Astrocyte (in vitro differentiated cells and primary cell): Measurements from ENCODE around the gene ZBTB7A. TPM values are rescaled to one million over a fixed set of nuclear protein-coding genes. Genes with fewer than 3 reads are reported as not detected.

Source experiments
- DNase-seq: peaks from one replicate; pipeline ENCODE4 v3.0.0-alpha.2; 2010; ENCODE audit warnings: low read depth
- FAIRE-seq: peaks from 2 replicates; lab custom pipeline; 2011; peaks lifted over from hg19 to GRCh38; lab: Jason Lieb, UNC
- H2AFZ ChIP-seq: 2 replicates; pipeline ENCODE4 v1.6.0; 2012; ENCODE audit warnings: low read depth, low read length, inconsistent platforms
- H3K27ac ChIP-seq: 2 replicates; pipeline ENCODE4 v1.5.1; 2011; ENCODE audit warnings: low read depth, low read length, inconsistent platforms
- H3K27me3 ChIP-seq: 2 replicates; pipeline ENCODE4 v1.6.0; 2011; ENCODE audit warnings: low read length, inconsistent platforms; ENCODE audit not compliant: insufficient read depth
- H3K36me3 ChIP-seq: 2 replicates; pipeline ENCODE4 v1.5.1; 2011; ENCODE audit warnings: low read length, inconsistent platforms; ENCODE audit not compliant: insufficient read depth
- H3K4me1 ChIP-seq: 2 replicates; pipeline ENCODE4 v1.5.1; 2011; ENCODE audit warnings: low read length, inconsistent platforms; ENCODE audit not compliant: insufficient read depth
- H3K4me2 ChIP-seq: 2 replicates; pipeline ENCODE4 v1.6.0; 2012; ENCODE audit warnings: low read length, inconsistent platforms
- H3K4me3 ChIP-seq: 2 replicates; pipeline ENCODE4 v1.5.1; 2011; ENCODE audit warnings: low read depth, mild to moderate bottlenecking, low read length, inconsistent platforms; ENCODE audit not compliant: insufficient read depth
- H3K79me2 ChIP-seq: 2 replicates; pipeline ENCODE4 v1.6.0; 2012; ENCODE audit warnings: mild to moderate bottlenecking, low read length, inconsistent platforms; ENCODE audit not compliant: insufficient read depth
- H3K9ac ChIP-seq: 2 replicates; pipeline ENCODE4 v1.6.0; 2012; ENCODE audit warnings: mild to moderate bottlenecking, low read length, inconsistent platforms
- H3K9me3 ChIP-seq: 2 replicates; pipeline ENCODE4 v1.5.1; 2012; ENCODE audit warnings: low read depth, mild to moderate bottlenecking, low read length, inconsistent platforms; ENCODE audit not compliant: insufficient read depth
- H4K20me1 ChIP-seq: 2 replicates; pipeline ENCODE4 v1.6.0; 2012; ENCODE audit warnings: low read length, inconsistent platforms; ENCODE audit not compliant: insufficient read depth
- H3K27ac Mint-ChIP-seq: one replicate; pipeline ENCODE4 v1.8.0; 2021; ENCODE audit warnings: mild to moderate bottlenecking, mixed read lengths; ENCODE audit not compliant: unreplicated experiment
- H3K27me3 Mint-ChIP-seq: one replicate; pipeline ENCODE4 v1.8.0; 2021; ENCODE audit warnings: low read depth, mixed read lengths; ENCODE audit not compliant: unreplicated experiment
- H3K36me3 Mint-ChIP-seq: one replicate; pipeline ENCODE4 v1.8.0; 2021; ENCODE audit warnings: low read depth, mixed read lengths; ENCODE audit not compliant: unreplicated experiment
- H3K4me1 Mint-ChIP-seq: one replicate; pipeline ENCODE4 v1.8.0; 2021; ENCODE audit warnings: low read depth, mixed read lengths; ENCODE audit not compliant: unreplicated experiment
- H3K4me3 Mint-ChIP-seq: one replicate; pipeline ENCODE4 v1.8.0; 2021; ENCODE audit warnings: mild to moderate bottlenecking, moderate library complexity, mixed read lengths; ENCODE audit not compliant: unreplicated experiment
- H3K9me3 Mint-ChIP-seq: one replicate; pipeline ENCODE4 v1.8.0; 2021; ENCODE audit warnings: mild to moderate bottlenecking, mixed read lengths; ENCODE audit not compliant: unreplicated experiment
- EZH2 ChIP-seq: IDR thresholded peaks from 2 replicates; pipeline ENCODE4 v1.6.1; 2012; ENCODE audit warnings: mild to moderate bottlenecking, low read length, inconsistent platforms; ENCODE audit not compliant: insufficient read depth
- total RNA-seq: library from RNA; stranded (reverse); gene quantifications from 2 replicates; pipeline ENCODE4 v1.2.1, GENCODE V29; 2021
- TF ChIP-seq, protein P1 (sequence below): IDR thresholded peaks from 2 replicates; pipeline ENCODE4 v1.5.1; 2011; ENCODE audit warnings: low read depth, mild to moderate bottlenecking, inconsistent platforms, low read length, moderate library complexity; ENCODE audit not compliant: insufficient read depth

The ZBTB7A gene
- total RNA-seq, 1 donor from 2014 or later: 24.3 TPM

DNA sequence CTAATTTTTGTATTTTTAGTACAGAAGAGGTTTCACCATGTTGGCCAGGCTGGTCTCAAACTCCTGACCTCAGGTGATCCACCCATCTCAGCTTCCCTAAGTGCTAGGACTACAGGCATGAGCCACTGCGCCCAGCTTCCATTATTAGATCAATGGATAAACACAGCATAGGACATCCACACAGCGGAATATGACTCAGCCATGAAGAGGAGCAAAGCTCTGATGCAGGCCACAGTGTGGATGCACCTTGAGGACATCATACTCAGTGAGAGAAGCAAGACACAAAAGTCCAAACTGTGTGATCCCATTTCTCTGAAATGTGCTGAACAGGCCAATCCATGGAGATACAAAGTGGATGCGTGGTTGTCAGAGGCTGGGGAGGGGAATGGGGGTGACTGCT lies 4.9 kb upstream of the ZBTB7A start:
- Histone ChIP-seq H3K27me3 (no peaks in the 10 kb centered on the region), H2AFZ (no peak overlapping the region), H3K9me3 (no peaks in the 10 kb centered on the region), H4K20me1 (no peaks in the 10 kb centered on the region), H3K9ac (no peak overlapping the region), H3K4me2 (no peak overlapping the region), H3K4me1 (no peaks in the 10 kb centered on the region), H3K4me3 (no peak overlapping the region), H3K79me2 (no peaks in the 10 kb centered on the region), H3K36me3 (no peaks in the 10 kb centered on the region), H3K27ac (no peak overlapping the region)
- no peaks in the 10 kb centered on the region for H3K4me1 Mint-ChIP-seq
- no peak for TF ChIP-seq EZH2
- TF ChIP-seq, protein P1, sequence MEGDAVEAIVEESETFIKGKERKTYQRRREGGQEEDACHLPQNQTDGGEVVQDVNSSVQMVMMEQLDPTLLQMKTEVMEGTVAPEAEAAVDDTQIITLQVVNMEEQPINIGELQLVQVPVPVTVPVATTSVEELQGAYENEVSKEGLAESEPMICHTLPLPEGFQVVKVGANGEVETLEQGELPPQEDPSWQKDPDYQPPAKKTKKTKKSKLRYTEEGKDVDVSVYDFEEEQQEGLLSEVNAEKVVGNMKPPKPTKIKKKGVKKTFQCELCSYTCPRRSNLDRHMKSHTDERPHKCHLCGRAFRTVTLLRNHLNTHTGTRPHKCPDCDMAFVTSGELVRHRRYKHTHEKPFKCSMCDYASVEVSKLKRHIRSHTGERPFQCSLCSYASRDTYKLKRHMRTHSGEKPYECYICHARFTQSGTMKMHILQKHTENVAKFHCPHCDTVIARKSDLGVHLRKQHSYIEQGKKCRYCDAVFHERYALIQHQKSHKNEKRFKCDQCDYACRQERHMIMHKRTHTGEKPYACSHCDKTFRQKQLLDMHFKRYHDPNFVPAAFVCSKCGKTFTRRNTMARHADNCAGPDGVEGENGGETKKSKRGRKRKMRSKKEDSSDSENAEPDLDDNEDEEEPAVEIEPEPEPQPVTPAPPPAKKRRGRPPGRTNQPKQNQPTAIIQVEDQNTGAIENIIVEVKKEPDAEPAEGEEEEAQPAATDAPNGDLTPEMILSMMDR: no peak
- no peaks in the 10 kb centered on the region for H3K36me3 Mint-ChIP-seq
- FAIRE-seq: no peak
- H3K27me3 Mint-ChIP-seq: no peaks in the 10 kb centered on the region
- H3K4me3 Mint-ChIP-seq: no peak overlapping the region
- H3K27ac Mint-ChIP-seq: no peak overlapping the region
- no peaks in the 10 kb centered on the region for H3K9me3 Mint-ChIP-seq
- no peak for DNase-seq

DNA sequence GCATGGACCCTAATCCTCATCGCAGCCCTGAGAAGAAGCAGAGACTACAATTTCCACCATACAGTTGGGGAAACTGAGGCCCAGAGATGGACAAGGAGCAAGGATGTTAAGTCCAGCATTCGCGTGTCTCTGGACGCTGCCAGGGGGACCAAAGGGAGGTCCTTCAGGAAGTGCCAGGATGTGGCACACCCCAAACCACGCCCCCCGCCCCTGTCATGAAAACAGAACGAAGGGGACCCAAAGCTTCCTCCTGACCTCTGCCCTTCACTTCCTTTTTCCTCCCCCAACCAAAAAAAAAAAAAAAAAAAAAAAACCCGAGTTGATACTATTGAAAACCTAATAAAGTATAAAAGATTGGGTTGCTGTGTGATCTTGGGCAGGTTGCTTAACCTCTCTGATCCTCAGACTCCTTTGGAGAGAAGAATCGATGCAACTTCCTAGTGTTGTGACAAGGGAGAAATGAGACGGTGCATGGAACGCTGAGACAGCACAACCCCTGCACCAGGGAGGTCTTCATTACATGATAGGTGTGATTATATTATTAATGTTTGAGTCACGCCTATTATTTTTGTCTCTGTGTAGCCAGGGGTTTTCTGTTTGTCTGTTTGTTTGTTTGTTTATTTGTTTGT lies 2.7 kb upstream of the ZBTB7A start:
- H4K20me1 ChIP-seq: peaks cover 2% of the 10 kb centered on the region
- no peak overlapping the region for H3K4me2 ChIP-seq
- peaks cover 7% of the 10 kb centered on the region for H3K79me2 ChIP-seq
- H3K27me3 ChIP-seq: no peaks in the 10 kb centered on the region
- Mint-ChIP-seq H3K4me1 (no peaks in the 10 kb centered on the region), H3K27ac (no peak overlapping the region), H3K27me3 (no peaks in the 10 kb centered on the region), H3K9me3 (no peaks in the 10 kb centered on the region), H3K36me3 (no peaks in the 10 kb centered on the region), H3K4me3 (no peak overlapping the region)
- no peaks in the 10 kb centered on the region for H3K36me3 ChIP-seq
- no peak overlapping the region for H3K27ac ChIP-seq
- H3K4me3 ChIP-seq: no peak overlapping the region
- H3K9me3 ChIP-seq: no peaks in the 10 kb centered on the region
- no peak overlapping the region for H2AFZ ChIP-seq
- DNase-seq (no peak), FAIRE-seq (no peak)
- no peaks in the 10 kb centered on the region for H3K4me1 ChIP-seq
- no peak overlapping the region for H3K9ac ChIP-seq
- no peak for TF ChIP-seq EZH2
- TF ChIP-seq, protein P1: no peak
